Calu3 (cell line): ENCODE results near the gene ADIRF. TPM values are rescaled to one million over a fixed set of nuclear protein-coding genes. Genes with fewer than 3 reads are reported as not detected.
"Not testable (repeated sequence)": the region's sequence is repeated elsewhere in the genome, so short reads cannot be mapped to it uniquely, and the experiment has no call there.

ENCODE experiments used
- BruUV-seq: library from RNA; stranded (reverse); fragments of 400-500 nt; replicated peaks from 2 replicates; lab custom pipeline; 2021; lab: Mats Ljungman, UMichigan
- CTCF ChIA-PET: fragments of 300-600 bp; sonication (Branson Sonifier 250); formaldehyde crosslinking; loops from one replicate; lab custom pipeline; 2022; ENCODE audit warnings: antibody characterized with exemption; lab: Charles Lee
- DNase-seq: peaks from one replicate; pipeline ENCODE4 v3.0.0; 2022
- H3K27ac Mint-ChIP-seq: one replicate; pipeline ENCODE4 v1.8.0; 2022; ENCODE audit warnings: mixed read lengths; ENCODE audit not compliant: unreplicated experiment
- H3K27me3 Mint-ChIP-seq: one replicate; pipeline ENCODE4 v1.8.0; 2022; ENCODE audit warnings: mixed read lengths; ENCODE audit not compliant: unreplicated experiment
- H3K36me3 Mint-ChIP-seq: one replicate; pipeline ENCODE4 v1.8.0; 2022; ENCODE audit warnings: mild to moderate bottlenecking, moderate library complexity, mixed read lengths; ENCODE audit not compliant: insufficient read depth, unreplicated experiment
- H3K4me1 Mint-ChIP-seq: one replicate; pipeline ENCODE4 v1.8.0; 2022; ENCODE audit warnings: mild to moderate bottlenecking, low read depth, mixed read lengths; ENCODE audit not compliant: unreplicated experiment
- H3K4me3 Mint-ChIP-seq: one replicate; pipeline ENCODE4 v1.8.0; 2022; ENCODE audit warnings: mild to moderate bottlenecking, low read depth, moderate library complexity, mixed read lengths; ENCODE audit not compliant: unreplicated experiment
- H3K9me3 Mint-ChIP-seq: one replicate; pipeline ENCODE4 v1.8.0; 2022; ENCODE audit warnings: low read depth, mixed read lengths; ENCODE audit not compliant: unreplicated experiment
- intact Hi-C: fragments of 100-400 bp; cut with micrococcal nuclease; formaldehyde crosslinking; loops from one replicate; pipeline ENCODE4 v1.10.0; 2022; ENCODE audit not compliant: unreplicated experiment
- total RNA-seq: library from RNA; stranded (reverse); gene quantifications from 2 replicates; pipeline ENCODE4 v1.2.3, GENCODE V29; 2022
- TF ChIP-seq, protein P1 (sequence below): fragments of 200-600 bp; IDR thresholded peaks from one replicate; pipeline ENCODE4 v1.8.0; 2022; ENCODE audit warnings: antibody characterized with exemption; ENCODE audit not compliant: unreplicated experiment

Gene ADIRF
- total RNA-seq, 1 experiment from 2014 or later, result not detected

DNA sequence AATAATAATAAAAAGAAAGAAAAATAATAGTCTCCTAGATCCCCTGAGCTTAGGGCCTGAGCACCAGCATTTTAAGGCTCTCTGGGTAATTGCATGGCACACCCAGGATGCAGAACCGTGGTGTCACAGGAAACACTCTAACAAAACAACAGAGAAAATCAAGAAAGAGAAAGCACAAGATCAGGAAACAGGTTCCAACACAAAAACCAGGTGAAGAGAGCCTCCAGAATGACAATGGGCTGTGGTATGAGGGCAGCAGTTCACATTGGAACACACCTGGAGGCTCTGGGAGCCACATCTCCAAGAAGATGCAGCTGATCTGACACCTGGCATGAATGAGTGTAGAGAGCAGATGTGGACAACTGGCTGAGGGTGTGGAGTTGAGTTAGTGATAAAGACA is 17.9 kb upstream of the ADIRF start:
- CTCF ChIA-PET, result no interaction called here
- no peak overlapping the region for H3K4me3 Mint-ChIP-seq
- no peaks in the 10 kb centered on the region for H3K9me3 Mint-ChIP-seq
- H3K4me1 Mint-ChIP-seq, result no peaks in the 10 kb centered on the region
- no TSS peak for BruUV-seq
- intact Hi-C loops, result no loop called here
- H3K36me3 Mint-ChIP-seq, result no peaks in the 10 kb centered on the region
- peaks cover 13% of the 10 kb centered on the region for H3K27me3 Mint-ChIP-seq
- TF ChIP-seq, protein P1, sequence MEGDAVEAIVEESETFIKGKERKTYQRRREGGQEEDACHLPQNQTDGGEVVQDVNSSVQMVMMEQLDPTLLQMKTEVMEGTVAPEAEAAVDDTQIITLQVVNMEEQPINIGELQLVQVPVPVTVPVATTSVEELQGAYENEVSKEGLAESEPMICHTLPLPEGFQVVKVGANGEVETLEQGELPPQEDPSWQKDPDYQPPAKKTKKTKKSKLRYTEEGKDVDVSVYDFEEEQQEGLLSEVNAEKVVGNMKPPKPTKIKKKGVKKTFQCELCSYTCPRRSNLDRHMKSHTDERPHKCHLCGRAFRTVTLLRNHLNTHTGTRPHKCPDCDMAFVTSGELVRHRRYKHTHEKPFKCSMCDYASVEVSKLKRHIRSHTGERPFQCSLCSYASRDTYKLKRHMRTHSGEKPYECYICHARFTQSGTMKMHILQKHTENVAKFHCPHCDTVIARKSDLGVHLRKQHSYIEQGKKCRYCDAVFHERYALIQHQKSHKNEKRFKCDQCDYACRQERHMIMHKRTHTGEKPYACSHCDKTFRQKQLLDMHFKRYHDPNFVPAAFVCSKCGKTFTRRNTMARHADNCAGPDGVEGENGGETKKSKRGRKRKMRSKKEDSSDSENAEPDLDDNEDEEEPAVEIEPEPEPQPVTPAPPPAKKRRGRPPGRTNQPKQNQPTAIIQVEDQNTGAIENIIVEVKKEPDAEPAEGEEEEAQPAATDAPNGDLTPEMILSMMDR, result no peak
- DNase-seq, result no peak
- no peak overlapping the region for H3K27ac Mint-ChIP-seq

DNA sequence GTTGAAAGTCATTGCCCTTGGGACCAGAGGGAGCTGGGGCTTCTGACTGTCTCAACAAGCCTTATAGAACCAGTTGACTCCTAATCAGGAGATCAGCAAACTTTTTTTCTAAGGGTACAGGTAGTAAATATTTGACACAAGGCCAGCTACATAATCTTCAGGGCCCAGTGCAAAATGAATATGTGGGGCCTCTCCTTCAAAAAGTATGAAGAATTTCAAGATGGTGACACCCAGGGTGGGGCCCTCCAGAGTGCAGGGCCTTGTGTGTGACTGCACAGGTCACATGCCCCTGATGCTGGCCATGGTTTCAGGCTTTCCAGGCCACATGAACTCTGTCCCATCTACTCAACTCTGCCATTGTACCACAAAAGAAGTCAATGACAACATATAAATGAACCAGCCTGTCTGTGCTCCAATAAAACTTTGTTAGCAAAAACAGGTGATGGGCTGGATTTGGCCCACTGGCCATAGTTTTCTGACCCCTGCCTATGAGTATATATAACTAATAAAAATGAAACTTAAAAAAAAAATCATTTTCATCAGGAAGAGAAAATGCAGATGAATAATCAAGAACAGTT is 17.0 kb upstream of the ADIRF start:
- H3K36me3 Mint-ChIP-seq, result no peaks in the 10 kb centered on the region
- no peaks in the 10 kb centered on the region for H3K9me3 Mint-ChIP-seq
- no TSS peak for BruUV-seq
- H3K4me3 Mint-ChIP-seq, result no peak overlapping the region
- no peak for DNase-seq
- no peaks in the 10 kb centered on the region for H3K4me1 Mint-ChIP-seq
- CTCF ChIA-PET, result interaction anchor here (0.6 kb wide), 1 partner anchor 94 kb away, joined by 3 read pairs; no protein-coding TSS in a partner anchor
- intact Hi-C loops, result no loop called here
- peaks cover 11% of the 10 kb centered on the region for H3K27me3 Mint-ChIP-seq
- TF ChIP-seq, protein P1, result no peak
- H3K27ac Mint-ChIP-seq, result no peak overlapping the region

DNA sequence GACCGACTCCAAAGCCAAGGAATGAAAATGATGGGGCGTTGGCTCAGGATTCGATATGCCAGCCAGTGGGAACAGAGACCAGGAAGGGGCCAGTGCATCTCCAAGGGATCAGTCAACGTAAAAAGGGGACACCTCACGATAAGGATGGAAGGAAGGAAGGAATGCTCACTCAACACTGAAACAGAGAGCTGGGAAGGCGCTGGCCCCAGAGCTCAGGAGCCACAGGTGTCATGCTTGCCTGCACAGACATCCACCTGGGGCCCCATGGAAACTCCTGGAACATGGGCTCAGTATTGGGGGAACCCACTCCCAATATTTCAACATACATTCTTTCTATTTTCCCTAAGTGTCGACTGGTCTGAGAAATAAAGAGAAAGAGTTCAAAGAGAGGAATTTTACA is 16.2 kb upstream of the ADIRF start:
- no peak overlapping the region for H3K4me3 Mint-ChIP-seq
- H3K27me3 Mint-ChIP-seq, result peaks cover 2% of the 10 kb centered on the region
- no TSS peak for BruUV-seq
- no peak overlapping the region for H3K27ac Mint-ChIP-seq
- H3K9me3 Mint-ChIP-seq, result no peaks in the 10 kb centered on the region
- H3K4me1 Mint-ChIP-seq, result no peaks in the 10 kb centered on the region
- H3K36me3 Mint-ChIP-seq, result no peaks in the 10 kb centered on the region
- no peak for DNase-seq
- TF ChIP-seq, protein P1, result no peak
- intact Hi-C loops, result no loop called here
- CTCF ChIA-PET, result no interaction called here

DNA sequence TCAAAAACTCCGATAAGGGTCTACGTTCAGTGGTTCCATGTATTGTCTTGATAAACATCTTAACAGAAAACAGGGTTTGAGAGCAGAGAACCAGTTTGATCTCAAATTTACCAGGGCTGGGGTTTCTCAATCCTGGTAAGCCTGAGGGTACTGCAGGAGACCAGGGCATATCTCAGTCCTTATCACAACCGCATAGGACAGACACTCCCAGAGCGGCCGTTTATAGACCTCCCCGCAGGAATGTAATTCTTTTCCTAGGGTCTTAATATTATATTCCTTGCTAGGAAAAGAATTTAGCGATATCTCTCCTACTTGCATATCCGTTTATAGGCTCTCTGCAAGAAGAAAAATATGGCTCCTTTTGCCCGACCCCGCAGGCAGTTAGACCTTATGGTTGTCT is 15.6 kb upstream of the ADIRF start:
- H3K4me3 Mint-ChIP-seq, H3K27ac Mint-ChIP-seq, H3K9me3 Mint-ChIP-seq, H3K4me1 Mint-ChIP-seq, H3K36me3 Mint-ChIP-seq, CTCF ChIA-PET, BruUV-seq, DNase-seq, H3K27me3 Mint-ChIP-seq, intact Hi-C loops: not testable (repeated sequence)
